ENCODE data around the gene CDK2. TPM values are rescaled to one million over a fixed set of nuclear protein-coding genes. Genes with fewer than 3 reads are reported as not detected.
"Not testable (repeated sequence)": the region's sequence is repeated elsewhere in the genome, so short reads cannot be mapped to it uniquely, and the experiment has no call there.

CDK2 gene
- 26.0 TPM for total RNA-seq

DNA sequence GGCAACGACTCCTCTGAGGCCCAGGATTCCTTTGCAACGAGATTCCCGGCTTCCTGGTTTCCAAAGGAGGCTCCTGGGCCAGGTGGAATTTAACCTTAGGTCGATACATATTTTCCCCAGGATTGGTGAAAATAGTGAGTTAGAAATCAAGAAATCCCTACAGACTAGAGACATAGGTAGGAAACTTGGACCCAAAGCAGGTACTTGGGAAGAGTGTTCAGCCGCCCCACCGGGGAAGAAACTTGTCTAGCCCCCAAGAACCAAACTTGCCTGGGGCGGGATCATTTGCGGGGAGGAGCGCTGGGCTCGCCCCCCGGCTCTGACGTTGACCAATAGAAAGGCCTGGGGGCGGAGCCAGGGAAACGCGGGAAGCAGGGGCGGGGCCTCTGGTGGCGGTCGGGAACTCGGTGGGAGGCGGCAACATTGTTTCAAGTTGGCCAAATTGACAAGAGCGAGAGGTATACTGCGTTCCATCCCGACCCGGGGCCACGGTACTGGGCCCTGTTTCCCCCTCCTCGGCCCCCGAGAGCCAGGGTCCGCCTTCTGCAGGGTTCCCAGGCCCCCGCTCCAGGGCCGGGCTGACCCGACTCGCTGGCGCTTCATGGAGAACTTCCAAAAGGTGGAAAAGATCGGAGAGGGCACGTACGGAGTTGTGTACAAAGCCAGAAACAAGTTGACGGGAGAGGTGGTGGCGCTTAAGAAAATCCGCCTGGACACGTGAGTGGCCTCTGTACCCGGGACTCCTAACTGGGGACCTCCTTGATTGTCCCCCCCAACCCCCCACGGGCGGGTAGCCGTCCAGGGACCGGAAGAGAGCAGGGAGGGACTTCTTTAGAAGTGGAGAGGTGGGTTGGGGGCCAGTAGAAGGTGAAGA, at the start of gene CDK2:
Gene CDK2, plus strand, starts transcription at position 423 of the 874 bp plus-strand sequence. Its CDS starts 179 bp downstream, at position 602.
- peak within 1 kb of the TSS; percentile 87 for H3K27ac ChIP-seq
- H3K4me3 ChIP-seq: peak within 1 kb of the TSS; percentile 54 to 92
- TF ChIP-seq POLR2AphosphoS5 (IDR thresholded peaks at IDR 0.05; ENCODE audit: insufficient read depth in 1 of 2, low read depth in 1 of 2) (peak; percentile 84 to 98), POLR2A (IDR thresholded peaks at IDR 0.05) (peak; percentile 65 to 67), CTCF (IDR thresholded peaks at IDR 0.05) (no peak)
- H3K36me3 ChIP-seq: peaks cover 0 to 5% of the 10 kb centered on the region in 2 donors
- H3K4me1 ChIP-seq: peaks cover 23% of the 10 kb centered on the region
- no peaks in the 10 kb centered on the region for H3K9me3 ChIP-seq
- H3K27me3 ChIP-seq: no peaks in the 10 kb centered on the region
- intact Hi-C loops (cut with DNase I): no loop called here
- peak in 1 of 2 donors; percentile 94 for DNase-seq (ENCODE audit: extremely low spot score in 2 of 2)

DNA sequence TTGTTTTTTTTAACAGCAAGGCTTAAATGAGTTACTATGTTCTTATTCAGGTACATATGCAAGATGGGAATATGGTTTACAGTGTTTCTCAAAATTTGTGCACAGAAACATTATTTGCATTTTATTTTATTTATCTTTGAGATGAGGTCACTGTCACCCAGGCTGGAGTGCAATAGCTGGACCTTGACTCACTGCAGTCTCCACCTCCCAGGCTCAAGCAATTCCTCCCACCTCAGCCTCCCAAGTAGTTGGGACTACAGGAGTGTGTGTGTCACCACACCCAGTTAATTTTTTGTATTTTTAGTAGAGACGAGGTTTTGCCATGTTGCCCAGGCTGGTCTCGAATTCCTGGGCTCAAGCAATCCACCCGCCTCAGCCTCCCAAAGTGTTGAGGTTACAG, 47.6 kb upstream of the CDK2 start:
- H3K36me3 ChIP-seq; H3K27me3 ChIP-seq; H3K27ac ChIP-seq; intact Hi-C loops (cut with DNase I); DNase-seq (ENCODE audit: extremely low spot score in 2 of 2); H3K4me3 ChIP-seq; H3K9me3 ChIP-seq: not testable (repeated sequence)
- H3K4me1 ChIP-seq: peaks cover 16% of the 10 kb centered on the region

GRCh38 chr12:55922126-55922525, 44.5 kb upstream of the CDK2 start:
- DNase-seq (ENCODE audit: extremely low spot score in 2 of 2): no peak
- intact Hi-C loops (cut with DNase I): no loop called here

GRCh38 chr12:55923648-55924047, 43.0 kb upstream of the CDK2 start:
- DNase-seq (ENCODE audit: extremely low spot score in 2 of 2); intact Hi-C loops (cut with DNase I); H3K27ac ChIP-seq; H3K9me3 ChIP-seq; H3K36me3 ChIP-seq; H3K27me3 ChIP-seq; H3K4me3 ChIP-seq: not testable (repeated sequence)
- H3K4me1 ChIP-seq: peaks cover 36% of the 10 kb centered on the region

More at GRCh38 chr12:55922126-55922525, 44.5 kb upstream of the CDK2 start:
- Histone ChIP-seq H3K27ac (no peak overlapping the region), H3K4me1 (peaks cover 29% of the 10 kb centered on the region), H3K9me3 (no peaks in the 10 kb centered on the region), H3K36me3 (no peaks in the 10 kb centered on the region), H3K4me3 (no peak overlapping the region), H3K27me3 (no peaks in the 10 kb centered on the region)
- TF ChIP-seq CTCF (IDR thresholded peaks at IDR 0.05): no peak
- no peak for TF ChIP-seq POLR2A (IDR thresholded peaks at IDR 0.05)
- TF ChIP-seq POLR2AphosphoS5 (IDR thresholded peaks at IDR 0.05; ENCODE audit: insufficient read depth in 1 of 2, low read depth in 1 of 2): no peak

DNA sequence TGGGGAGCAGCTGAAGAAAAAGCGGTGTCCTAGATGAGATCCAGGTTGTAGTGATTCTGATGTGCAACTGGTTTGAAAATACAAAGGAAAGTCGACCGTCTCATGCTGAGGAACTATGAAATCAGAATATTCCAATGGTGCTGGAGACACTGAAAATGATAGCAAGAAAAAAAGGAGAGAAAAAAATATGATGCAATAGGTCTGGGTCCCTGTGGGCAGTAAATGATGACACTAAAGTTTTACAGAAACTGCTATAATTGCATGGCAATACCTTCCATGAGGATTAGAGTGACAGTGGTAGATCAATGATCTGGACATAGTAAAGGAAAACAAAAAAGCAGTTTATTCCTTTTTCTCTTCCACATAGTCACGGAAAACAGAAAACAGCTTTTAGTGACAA, 41.3 kb upstream of the CDK2 start:
- Histone ChIP-seq H3K36me3 (no peaks in the 10 kb centered on the region), H3K27ac (no peak overlapping the region), H3K4me1 (peaks cover 46% of the 10 kb centered on the region), H3K9me3 (no peaks in the 10 kb centered on the region), H3K4me3 (no peak overlapping the region), H3K27me3 (no peaks in the 10 kb centered on the region)
- intact Hi-C loops (cut with DNase I): no loop called here
- TF ChIP-seq POLR2AphosphoS5 (IDR thresholded peaks at IDR 0.05; ENCODE audit: insufficient read depth in 1 of 2, low read depth in 1 of 2) (no peak), POLR2A (IDR thresholded peaks at IDR 0.05) (no peak), CTCF (IDR thresholded peaks at IDR 0.05) (no peak)
- DNase-seq (ENCODE audit: extremely low spot score in 2 of 2): no peak
